Kidney epithelial cell (primary cell): ENCODE data around the gene TNFAIP2. TPM values are rescaled to one million over a fixed set of nuclear protein-coding genes. Genes with fewer than 3 reads are reported as not detected.

Experiments used
- DNase-seq: peaks from one replicate; pipeline ENCODE4 v3.0.0-alpha.2; 2010; ENCODE audit warnings: low read depth
- H3K27me3 ChIP-seq: 2 replicates; pipeline ENCODE4 v1.6.0; 2011; ENCODE audit warnings: low read length; ENCODE audit not compliant: control insufficient read depth, insufficient read depth
- H3K36me3 ChIP-seq: 2 replicates; pipeline ENCODE4 v1.5.1; 2011; ENCODE audit warnings: low read length; ENCODE audit not compliant: control insufficient read depth, insufficient read depth
- H3K4me3 ChIP-seq: 2 replicates; pipeline ENCODE4 v1.5.1; 2011; ENCODE audit warnings: low read depth, mild to moderate bottlenecking, control low read depth, low read length
- total RNA-seq: library from RNA; depleted of rRNA; stranded (reverse); fragments of >200 nt; gene quantifications from 2 replicates; pipeline ENCODE4 v1.2.3, GENCODE V29; 2015
- TF ChIP-seq, protein P1 (sequence below): IDR thresholded peaks from 2 replicates; pipeline ENCODE4 v1.5.1; 2011; ENCODE audit warnings: mild to moderate bottlenecking, moderate library complexity, low read length, control low read depth, inconsistent platforms; ENCODE audit not compliant: insufficient read depth, poor library complexity, severe bottlenecking

The TNFAIP2 gene
- total RNA-seq, 1 donor from 2014 or later: 152 TPM

GRCh38 chr14:103131580-103131979 lies 8.3 kb downstream of the TNFAIP2 start:
- H3K36me3 ChIP-seq: peaks cover 1% of the 10 kb centered on the region
- no peaks in the 10 kb centered on the region for H3K27me3 ChIP-seq
- no peak overlapping the region for H3K4me3 ChIP-seq
- no peak for DNase-seq
- TF ChIP-seq, protein P1, sequence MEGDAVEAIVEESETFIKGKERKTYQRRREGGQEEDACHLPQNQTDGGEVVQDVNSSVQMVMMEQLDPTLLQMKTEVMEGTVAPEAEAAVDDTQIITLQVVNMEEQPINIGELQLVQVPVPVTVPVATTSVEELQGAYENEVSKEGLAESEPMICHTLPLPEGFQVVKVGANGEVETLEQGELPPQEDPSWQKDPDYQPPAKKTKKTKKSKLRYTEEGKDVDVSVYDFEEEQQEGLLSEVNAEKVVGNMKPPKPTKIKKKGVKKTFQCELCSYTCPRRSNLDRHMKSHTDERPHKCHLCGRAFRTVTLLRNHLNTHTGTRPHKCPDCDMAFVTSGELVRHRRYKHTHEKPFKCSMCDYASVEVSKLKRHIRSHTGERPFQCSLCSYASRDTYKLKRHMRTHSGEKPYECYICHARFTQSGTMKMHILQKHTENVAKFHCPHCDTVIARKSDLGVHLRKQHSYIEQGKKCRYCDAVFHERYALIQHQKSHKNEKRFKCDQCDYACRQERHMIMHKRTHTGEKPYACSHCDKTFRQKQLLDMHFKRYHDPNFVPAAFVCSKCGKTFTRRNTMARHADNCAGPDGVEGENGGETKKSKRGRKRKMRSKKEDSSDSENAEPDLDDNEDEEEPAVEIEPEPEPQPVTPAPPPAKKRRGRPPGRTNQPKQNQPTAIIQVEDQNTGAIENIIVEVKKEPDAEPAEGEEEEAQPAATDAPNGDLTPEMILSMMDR: no peak

- Histone ChIP-seq H3K27me3 (no peaks in the 10 kb centered on the region), H3K36me3 (peaks cover 1% of the 10 kb centered on the region), H3K4me3 (no peak overlapping the region)
- DNase-seq: no peak
- TF ChIP-seq, protein P1: no peak
These were observed 9.3 kb downstream of the TNFAIP2 start for GRCh38 chr14:103132381-103133209.

DNA sequence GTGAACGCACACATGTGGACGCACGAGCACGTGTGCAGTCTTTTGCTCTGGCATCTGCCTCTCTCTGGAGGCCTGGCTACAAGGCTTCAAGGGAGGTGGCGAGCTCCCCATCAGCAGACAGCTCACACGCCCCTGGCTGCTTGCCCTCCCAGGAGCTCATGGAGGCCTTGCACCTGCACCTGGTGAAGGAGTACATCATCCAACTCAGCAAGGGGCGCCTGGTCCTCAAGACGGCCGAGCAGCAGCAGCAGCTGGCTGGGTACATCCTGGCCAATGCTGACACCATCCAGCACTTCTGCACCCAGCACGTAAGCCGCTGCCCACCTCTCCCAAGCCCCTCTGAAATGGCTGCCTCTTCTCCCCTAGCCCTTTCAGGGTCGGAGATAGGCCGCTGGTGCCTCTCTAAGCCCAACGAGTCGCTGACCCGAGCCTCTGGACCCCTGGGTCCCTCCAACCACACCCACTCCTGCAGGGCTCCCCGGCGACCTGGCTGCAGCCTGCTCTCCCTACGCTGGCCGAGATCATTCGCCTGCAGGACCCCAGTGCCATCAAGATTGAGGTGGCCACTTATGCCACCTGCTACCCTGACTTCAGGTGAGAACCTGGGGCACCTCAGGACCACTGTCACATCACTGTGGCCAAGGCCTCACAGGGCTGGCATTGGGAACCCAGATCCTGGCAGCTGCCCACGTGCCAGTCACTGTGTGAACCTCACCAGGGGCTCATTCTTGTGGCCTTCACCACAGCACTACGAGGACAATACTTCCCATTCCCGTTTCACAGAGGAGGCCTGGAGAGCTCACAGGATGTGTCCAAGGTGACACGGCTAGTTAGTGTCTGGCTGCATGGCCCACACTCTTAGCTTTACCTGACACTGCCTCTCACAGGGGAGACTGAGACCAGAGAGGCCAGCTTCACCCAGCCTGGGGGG lies 10.2 kb downstream of the TNFAIP2 start:
- H3K36me3 ChIP-seq: peaks cover 1% of the 10 kb centered on the region

GRCh38 chr14:103134405-103134804 lies 11.1 kb downstream of the TNFAIP2 start:
- TF ChIP-seq, protein P1: no peak
- no peak for DNase-seq
- peaks cover 1% of the 10 kb centered on the region for H3K36me3 ChIP-seq
- H3K4me3 ChIP-seq: no peak overlapping the region
- no peaks in the 10 kb centered on the region for H3K27me3 ChIP-seq

More for the DNA sequence above, 10.2 kb downstream of the TNFAIP2 start:
- DNase-seq: no peak
- Histone ChIP-seq H3K4me3 (no peak overlapping the region), H3K27me3 (no peaks in the 10 kb centered on the region)
- TF ChIP-seq, protein P1: no peak

DNA sequence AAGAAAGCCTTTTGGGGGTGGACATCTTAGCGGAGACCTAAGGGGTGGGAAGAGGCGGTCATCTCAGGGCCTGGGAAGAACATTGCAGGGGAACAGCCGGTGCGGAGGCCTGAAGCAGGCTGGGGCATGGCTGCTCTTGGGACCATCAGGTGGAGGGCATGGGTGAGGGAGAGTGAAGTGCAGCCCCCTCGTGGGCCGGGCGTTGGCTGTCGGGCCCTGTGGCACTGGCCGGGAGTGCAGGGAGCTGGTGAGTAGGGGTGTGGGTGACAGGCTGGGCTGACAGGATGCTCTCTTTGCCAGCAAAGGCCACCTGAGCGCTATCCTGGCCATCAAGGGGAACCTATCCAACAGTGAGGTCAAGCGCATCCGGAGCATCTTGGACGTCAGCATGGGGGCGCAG lies 11.7 kb downstream of the TNFAIP2 start:
- Histone ChIP-seq H3K4me3 (no peak overlapping the region), H3K27me3 (no peaks in the 10 kb centered on the region), H3K36me3 (peaks cover 1% of the 10 kb centered on the region)
- DNase-seq: no peak
- TF ChIP-seq, protein P1: no peak
